H1 (cell line): ENCODE measurements around the gene CALHM3. TPM values are rescaled to one million over a fixed set of nuclear protein-coding genes. Genes with fewer than 3 reads are reported as not detected.

Source experiments
- CTCF ChIA-PET: fragments of 300-600 bp; sonication (Branson Sonifier 250); formaldehyde crosslinking; loops from one replicate; lab custom pipeline; 2021; ENCODE audit not compliant: partially characterized antibody; lab: Charles Lee
- POLR2A ChIA-PET: fragments of 300-600 bp; sonication (Branson Sonifier 250); formaldehyde crosslinking; loops from one replicate; lab custom pipeline; 2021; ENCODE audit warnings: inconsistent platforms; ENCODE audit not compliant: partially characterized antibody; lab: Charles Lee
- DNase-seq, 2 experiments: peaks; one replicate each; pipeline versions ENCODE4 v3.0.0 to v3.0.0-alpha.2; 2010 to 2022; ENCODE audit warnings: low spot score in 2 of 2, low read depth in 1 of 2, mixed read lengths in 1 of 2
- FAIRE-seq: peaks from 2 replicates; lab custom pipeline; 2011; peaks lifted over from hg19 to GRCh38; lab: Jason Lieb, UNC
- H2AFZ ChIP-seq: 2 replicates; pipeline ENCODE4 v1.8.1; 2012; ENCODE audit warnings: low read length, inconsistent platforms
- H2AK5ac ChIP-seq: 2 replicates; pipeline ENCODE4 v1.6.1; 2013; ENCODE audit warnings: low read depth, low read length
- H2BK120ac ChIP-seq: replicated peaks from 2 replicates; pipeline ENCODE3; 2013; ENCODE audit warnings: low read depth, low read length, inconsistent platforms
- H2BK12ac ChIP-seq: 2 replicates; pipeline ENCODE4 v1.6.1; 2013; ENCODE audit warnings: low read depth, low read length
- H2BK15ac ChIP-seq: 2 replicates; pipeline ENCODE4 v1.6.1; 2013; ENCODE audit warnings: low read length
- H2BK20ac ChIP-seq: 2 replicates; pipeline ENCODE4 v1.6.1; 2013; ENCODE audit warnings: low read length
- H2BK5ac ChIP-seq: 2 replicates; pipeline ENCODE4 v1.6.1; 2013; ENCODE audit warnings: low read depth, low read length
- H3K14ac ChIP-seq: 2 replicates; pipeline ENCODE4 v1.6.1; 2013; ENCODE audit warnings: inconsistent platforms; ENCODE audit not compliant: insufficient read length
- H3K18ac ChIP-seq: 2 replicates; pipeline ENCODE4 v1.6.1; 2013; ENCODE audit warnings: low read length; ENCODE audit errors: extremely low read depth
- H3K23ac ChIP-seq: 2 replicates; pipeline ENCODE4 v1.6.1; 2013; ENCODE audit warnings: inconsistent platforms; ENCODE audit not compliant: insufficient read length
- H3K23me2 ChIP-seq: 2 replicates; pipeline ENCODE4 v1.6.1; 2013; ENCODE audit warnings: low read depth, low read length
- H3K27ac ChIP-seq: 2 replicates; pipeline ENCODE4 v1.6.1; 2011; ENCODE audit warnings: low read depth, low read length, inconsistent platforms
- H3K27me3 ChIP-seq, 4 experiments: replicated peaks in 1 of 4; 1 replicate in 1 of 4; 2 replicates in 3 of 4; pipeline versions ENCODE4 v1.6.1 to v1.8.1; 2011 to 2013; ENCODE audit warnings: low read length in 3 of 4, mild to moderate bottlenecking in 3 of 4, inconsistent platforms in 2 of 4, mixed read lengths in 2 of 4, moderate library complexity in 1 of 4; ENCODE audit not compliant: control insufficient read depth in 3 of 4, insufficient read depth in 3 of 4; ENCODE audit errors: extremely low read depth in 1 of 4
- H3K36me3 ChIP-seq, 4 experiments: 2 replicates each; pipeline versions ENCODE4 v1.6.1 to v1.8.1; 2011 to 2013; ENCODE audit warnings: mild to moderate bottlenecking in 4 of 4, low read length in 3 of 4, moderate library complexity in 2 of 4, control low read depth in 1 of 4, inconsistent platforms in 1 of 4; ENCODE audit not compliant: insufficient read depth in 4 of 4, control insufficient read depth in 2 of 4
- H3K4ac ChIP-seq: replicated peaks from 2 replicates; pipeline ENCODE3; 2013; ENCODE audit warnings: low read length, low read depth, mixed read lengths, inconsistent platforms; ENCODE audit not compliant: insufficient read length
- H3K4me1 ChIP-seq, 4 experiments: replicated peaks in 1 of 4; 1 replicate in 1 of 4; 2 replicates in 3 of 4; pipeline versions ENCODE4 v1.6.1 to v1.8.1; 2011 to 2013; ENCODE audit warnings: low read length in 3 of 4, inconsistent platforms in 2 of 4, mixed read lengths in 1 of 4; ENCODE audit not compliant: insufficient read depth in 4 of 4, control insufficient read depth in 3 of 4
- H3K4me2 ChIP-seq, 2 experiments: 2 replicates each; pipeline versions ENCODE4 v1.6.1 to v1.8.1; 2011 to 2013; ENCODE audit warnings: low read depth in 2 of 2, low read length in 2 of 2, control low read depth in 1 of 2, inconsistent platforms in 1 of 2, mild to moderate bottlenecking in 1 of 2; ENCODE audit not compliant: insufficient read depth in 1 of 2
- H3K4me3 ChIP-seq, 4 experiments: fragments of 200-600, 300-600 bp in 1 of 4; sonication (generic), shearing (Covaris generic), sonication (Bioruptor Twin) in 1 of 4; 2 replicates each; pipeline versions ENCODE4 v1.5.1 to v1.8.1; 2011 to 2016; ENCODE audit warnings: low read length in 4 of 4, low read depth in 3 of 4, control low read depth in 2 of 4, inconsistent platforms in 2 of 4, mild to moderate bottlenecking in 2 of 4, mixed read lengths in 1 of 4, moderate library complexity in 1 of 4; ENCODE audit not compliant: insufficient read depth in 2 of 4; ENCODE audit errors: extremely low read depth in 1 of 4
- H3K56ac ChIP-seq: replicated peaks from 2 replicates; pipeline ENCODE3; 2013; ENCODE audit warnings: low read depth, mild to moderate bottlenecking, mixed read lengths, low read length, inconsistent platforms; ENCODE audit not compliant: insufficient read length
- H3K79me1 ChIP-seq: 2 replicates; pipeline ENCODE4 v1.6.1; 2013; ENCODE audit warnings: low read depth, low read length, control low read depth
- H3K79me2 ChIP-seq, 2 experiments: 2 replicates each; pipeline versions ENCODE4 v1.6.1 to v1.8.1; 2012 to 2013; ENCODE audit warnings: low read length in 2 of 2, mild to moderate bottlenecking in 2 of 2, inconsistent platforms in 1 of 2; ENCODE audit not compliant: insufficient read depth in 2 of 2, control insufficient read depth in 1 of 2
- H3K9ac ChIP-seq, 4 experiments: replicated peaks in 1 of 4; 1 replicate in 1 of 4; 2 replicates in 3 of 4; pipeline versions ENCODE4 v1.6.1 to v1.8.1; 2011 to 2013; ENCODE audit warnings: low read depth in 3 of 4, low read length in 3 of 4, control low read depth in 2 of 4, mild to moderate bottlenecking in 2 of 4, moderate library complexity in 2 of 4, inconsistent platforms in 1 of 4; ENCODE audit errors: extremely low read depth in 1 of 4
- H3K9me3 ChIP-seq, 2 experiments: 2 replicates each; pipeline versions ENCODE4 v1.6.1 to v1.8.1; 2012 to 2013; ENCODE audit warnings: mild to moderate bottlenecking in 2 of 2, moderate library complexity in 2 of 2, control low read depth in 1 of 2, inconsistent platforms in 1 of 2, low read depth in 1 of 2, low read length in 1 of 2, mixed read lengths in 1 of 2; ENCODE audit not compliant: insufficient read depth in 2 of 2
- H4K20me1 ChIP-seq, 2 experiments: replicated peaks in 1 of 2; 2 replicates each; pipeline versions ENCODE3 to v1.8.1; 2011 to 2013; ENCODE audit warnings: inconsistent platforms in 2 of 2, low read length in 2 of 2, mild to moderate bottlenecking in 1 of 2; ENCODE audit not compliant: insufficient read depth in 2 of 2, control insufficient read depth in 1 of 2
- H4K5ac ChIP-seq: 2 replicates; pipeline ENCODE4 v1.6.1; 2013; ENCODE audit warnings: low read length, low read depth, mixed read lengths, inconsistent platforms; ENCODE audit not compliant: insufficient read length
- H4K8ac ChIP-seq: 2 replicates; pipeline ENCODE4 v1.8.0; 2013; ENCODE audit warnings: mild to moderate bottlenecking, moderate library complexity, low read length, inconsistent platforms; ENCODE audit not compliant: insufficient read depth; ENCODE audit errors: extremely low read depth
- H4K91ac ChIP-seq: replicated peaks from 2 replicates; pipeline ENCODE3; 2013; ENCODE audit warnings: low read length, mixed read lengths, inconsistent platforms; ENCODE audit not compliant: insufficient read length
- CREB1 ChIP-seq: IDR thresholded peaks from 2 replicates; pipeline ENCODE4 v1.6.1; 2012; ENCODE audit warnings: inconsistent platforms
- CTCF ChIP-seq, 3 experiments: IDR thresholded peaks; 1 replicate in 2 of 3; 2 replicates in 1 of 3; pipeline versions ENCODE4 v1.5.1 to v1.6.1; 2011; ENCODE audit warnings: low read length in 3 of 3, mild to moderate bottlenecking in 3 of 3, inconsistent platforms in 2 of 3, low read depth in 1 of 3, moderate library complexity in 1 of 3; ENCODE audit not compliant: insufficient read depth in 1 of 3; ENCODE audit errors: control extremely low read depth in 1 of 3
- HDAC2 ChIP-seq, 2 experiments: fragments of 300-600 bp in 1 of 2; sonication (generic) in 1 of 2; IDR thresholded peaks; 2 replicates each; pipeline ENCODE4 v1.6.1; 2011 to 2012; ENCODE audit warnings: low read depth in 2 of 2, low read length in 2 of 2, mild to moderate bottlenecking in 2 of 2, moderate library complexity in 2 of 2, borderline replicate concordance in 1 of 2, inconsistent platforms in 1 of 2
- JUND ChIP-seq: IDR thresholded peaks from 2 replicates; pipeline ENCODE4 v1.6.1; 2011; ENCODE audit warnings: mild to moderate bottlenecking, improper control_type of control experiment, low read length
- MAFK ChIP-seq: IDR thresholded peaks from 2 replicates; pipeline ENCODE4 v1.6.1; 2012; ENCODE audit warnings: low read depth, mild to moderate bottlenecking, improper control_type of control experiment, low read length
- NANOG ChIP-seq: IDR thresholded peaks from 2 replicates; pipeline ENCODE4 v1.6.1; 2011; ENCODE audit warnings: low read length, low read depth, mild to moderate bottlenecking, inconsistent platforms; ENCODE audit not compliant: insufficient read depth, poor library complexity, severe bottlenecking
- SUZ12 ChIP-seq: fragments of 200-600 bp; sonication (generic); IDR thresholded peaks from 2 replicates; pipeline ENCODE4 v1.6.1; 2012; ENCODE audit warnings: mild to moderate bottlenecking, inconsistent platforms, low read length, moderate library complexity, mixed read lengths
- WGBS, 2 experiments: shearing (Covaris generic) in 1 of 2; methylation state at CpG; one replicate each; pipeline versions ENCODE4 v1.1.6 to v1.1.7; 2013 to 2015; ENCODE audit warnings: low lambda C conversion rate in 2 of 2, mixed read lengths in 2 of 2, inconsistent platforms in 1 of 2, low coverage in 1 of 2, missing lambda C conversion rate in 1 of 2; ENCODE audit not compliant: insufficient replicate concordance in 2 of 2, insufficient coverage in 1 of 2, insufficient read length in 1 of 2; ENCODE audit errors: extremely low coverage in 1 of 2, missing lambda C conversion rate in 1 of 2; 5-methylcytosine and 5-hydroxymethylcytosine counted together
- polyA plus RNA-seq, 7 experiments: library from polyadenylated mRNA; depleted of rRNA in 3 of 7; stranded (reverse) in 5 of 7; unstranded in 2 of 7; fragments of >200 nt in 5 of 7; fragments of 200-250 nt in 2 of 7; gene quantifications; 1 replicate in 5 of 7; 2 replicates in 1 of 7; 4 replicates in 1 of 7; pipeline versions ENCODE4 v1.2.1 to v1.2.3, GENCODE V29; 2011 to 2013; ENCODE audit warnings: missing spikeins in 2 of 7, mixed read lengths in 2 of 7
- total RNA-seq: library from RNA; stranded (reverse); fragmentation: NEBNext Ultra II Directional; extraction: Animal tissue kit (Norgen Biotek cat#: 25700); gene quantifications from 2 replicates; pipeline ENCODE4 v1.2.1, GENCODE V29; 2021
- TF ChIP-seq, protein P1 (sequence below): IDR thresholded peaks from 2 replicates; pipeline ENCODE4 v1.6.1; 2011; ENCODE audit warnings: low read length, improper control_type of control experiment

Gene CALHM3
- total and polyA plus RNA-seq, 2 of the 8 experiments (the other 6 are each of a cell fraction or from before 2014, with no cell fraction given) = 0.17 to 0.60 TPM

GRCh38 chr10:103458720-103459119 lies 20.3 kb downstream of the CALHM3 start, which contains the start of gene CALHM1:
Gene CALHM1, minus strand, starts transcription at chr10:103458900. Its CDS starts 149 bp downstream, at chr10:103458751.
- Histone ChIP-seq H4K5ac (peak within 1 kb of the TSS; percentile 6), H3K4me2 (no peak within 1 kb of the TSS; a peak in 1 of 4 replicates), H3K27me3 (no peaks in the 10 kb centered on the region), H3K4me1 (peaks cover 0 to 8% (median 7%) of the 10 kb centered on the region in 4 experiments; a peak in 4 of 7 replicates), H2BK120ac (no peak within 1 kb of the TSS), H3K14ac (no peak within 1 kb of the TSS), H3K4ac (no peak within 1 kb of the TSS), H3K9me3 (no peaks in the 10 kb centered on the region), H3K23me2 (no peaks in the 10 kb centered on the region), H4K20me1 (no peaks in the 10 kb centered on the region), H4K91ac (no peak within 1 kb of the TSS), H3K56ac (no peak within 1 kb of the TSS), H2BK20ac (no peak within 1 kb of the TSS), H2BK15ac (peak within 1 kb of the TSS; percentile 46; the same call in 1 of the 2 replicates), H3K9ac (no peak within 1 kb of the TSS), H2AFZ (peak within 1 kb of the TSS; percentile 86; the same call in 1 of the 2 replicates), H4K8ac (peak within 1 kb of the TSS; percentile 79), H3K79me1 (no peaks in the 10 kb centered on the region), H3K27ac (no peak within 1 kb of the TSS), H2BK5ac (no peak within 1 kb of the TSS; the same call in 1 of the 2 replicates), H2BK12ac (peak within 1 kb of the TSS; percentile 75; the same call in 1 of the 2 replicates), H3K4me3 (no peak within 1 kb of the TSS), H3K79me2 (no peaks in the 10 kb centered on the region), H2AK5ac (0 out of 2 replicates have a peak within 1 kb of the TSS, but pooled peaks have one; percentile 39), H3K36me3 (no peaks in the 10 kb centered on the region), H3K23ac (no peak within 1 kb of the TSS), H3K18ac (0 out of 2 replicates have a peak within 1 kb of the TSS, but pooled peaks have one; percentile 48)
- ChIA-PET CTCF (interaction anchor here (0.7 to 6.0 kb wide), 5 partner anchors 17 to 106 kb away, joined by 3 to 39 read pairs (median 5); no protein-coding TSS in a partner anchor), POLR2A (interaction anchor here (0.7 kb wide), 1 partner anchor 13 kb away, joined by 3 read pairs; no protein-coding TSS in a partner anchor)
- no peak for DNase-seq
- WGBS, 2 experiments = 71% methylated on average over 4 of the region's 9 CpGs; no CpG with 5 or more reads in 1 of the 2 experiments
- no peak for FAIRE-seq
- no peak for TF ChIP-seq MAFK
- no peak for TF ChIP-seq CREB1
- no peak for TF ChIP-seq NANOG
- no peak for TF ChIP-seq CTCF (IDR thresholded peaks at IDR 0.05; ENCODE audit: control extremely low read depth in 1 of 3, insufficient read depth in 1 of 3, low read depth in 1 of 3, low read length in 3 of 3)
- no peak for TF ChIP-seq HDAC2 (IDR thresholded peaks at IDR 0.05; ENCODE audit: borderline replicate concordance in 1 of 2, low read depth in 2 of 2, low read length in 2 of 2)
- TF ChIP-seq SUZ12 = no peak
- TF ChIP-seq, protein P1, sequence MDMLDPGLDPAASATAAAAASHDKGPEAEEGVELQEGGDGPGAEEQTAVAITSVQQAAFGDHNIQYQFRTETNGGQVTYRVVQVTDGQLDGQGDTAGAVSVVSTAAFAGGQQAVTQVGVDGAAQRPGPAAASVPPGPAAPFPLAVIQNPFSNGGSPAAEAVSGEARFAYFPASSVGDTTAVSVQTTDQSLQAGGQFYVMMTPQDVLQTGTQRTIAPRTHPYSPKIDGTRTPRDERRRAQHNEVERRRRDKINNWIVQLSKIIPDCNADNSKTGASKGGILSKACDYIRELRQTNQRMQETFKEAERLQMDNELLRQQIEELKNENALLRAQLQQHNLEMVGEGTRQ = peak; percentile 22; the same call in 1 of the 2 replicates
- no peak for TF ChIP-seq JUND
